GM18526 (cell line): ENCODE results near the gene KRCC1.

Experiments
- POLR2A ChIP-seq: IDR thresholded peaks from 3 replicates; pipeline ENCODE4 v1.6.1; 2011; ENCODE audit not compliant: insufficient read length; ENCODE audit errors: extremely low read depth

The KRCC1 gene

DNA sequence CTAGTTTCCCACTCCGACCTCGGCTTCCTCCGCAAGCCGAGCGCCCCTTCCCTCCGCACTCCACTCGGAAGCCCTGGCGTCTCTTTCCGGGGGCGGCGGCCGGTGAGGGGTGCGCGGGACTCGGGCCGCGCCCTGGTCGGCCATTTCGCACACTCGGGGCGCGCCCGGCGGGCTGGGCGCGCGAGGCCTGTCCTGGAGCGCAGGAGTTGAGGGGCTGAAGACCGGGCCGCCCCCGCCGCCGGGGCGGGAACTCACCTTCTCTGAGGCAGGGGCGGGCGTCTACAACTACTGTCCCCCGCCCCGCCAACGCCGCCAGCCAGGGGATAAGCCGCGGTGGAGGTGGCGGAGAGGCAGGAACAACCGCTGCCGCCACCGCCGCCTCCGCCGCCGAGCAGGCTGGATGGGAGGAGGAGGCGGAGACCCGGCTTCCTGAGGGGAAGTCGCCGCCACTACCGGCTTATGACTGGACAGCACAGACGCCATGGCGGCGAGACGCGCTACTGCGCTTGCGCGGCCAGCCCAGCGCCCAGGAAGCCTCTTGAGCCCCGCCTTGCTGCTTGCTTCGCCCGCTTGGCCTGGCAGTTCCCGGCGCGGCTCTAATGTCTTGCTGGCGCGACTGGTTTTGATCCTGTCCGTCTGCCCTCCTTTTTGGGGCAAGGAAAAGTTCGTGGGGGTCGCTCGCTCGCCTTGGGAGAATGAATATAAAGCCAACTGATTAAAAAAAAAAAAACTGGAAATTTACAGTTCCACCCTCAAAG, at the start of gene KRCC1:
TSS of gene KRCC1 (minus strand) at position 413 of the 758 bp plus-strand sequence. CDS start 27,220 bp downstream, outside the sequence.
- peak; percentile 93 for TF ChIP-seq POLR2A

DNA sequence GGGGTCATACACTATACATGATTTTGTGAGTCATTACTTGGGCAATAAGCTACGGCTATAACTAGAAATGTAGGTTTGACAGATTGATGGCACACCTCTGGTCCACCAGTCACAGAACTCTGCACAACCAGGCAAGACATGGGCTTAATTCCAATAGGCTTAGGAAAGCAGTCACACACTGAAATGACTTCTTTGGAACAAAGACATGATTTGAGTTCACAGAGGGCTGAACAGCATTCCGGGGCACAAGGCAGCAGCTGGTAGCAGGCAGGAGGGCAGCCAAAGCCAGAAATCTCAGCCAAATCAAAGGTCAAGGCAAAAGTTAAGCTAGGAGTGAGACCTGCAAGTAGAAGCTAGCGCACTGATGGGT, 44.9 kb upstream of the KRCC1 start:
- no peak for TF ChIP-seq POLR2A

DNA sequence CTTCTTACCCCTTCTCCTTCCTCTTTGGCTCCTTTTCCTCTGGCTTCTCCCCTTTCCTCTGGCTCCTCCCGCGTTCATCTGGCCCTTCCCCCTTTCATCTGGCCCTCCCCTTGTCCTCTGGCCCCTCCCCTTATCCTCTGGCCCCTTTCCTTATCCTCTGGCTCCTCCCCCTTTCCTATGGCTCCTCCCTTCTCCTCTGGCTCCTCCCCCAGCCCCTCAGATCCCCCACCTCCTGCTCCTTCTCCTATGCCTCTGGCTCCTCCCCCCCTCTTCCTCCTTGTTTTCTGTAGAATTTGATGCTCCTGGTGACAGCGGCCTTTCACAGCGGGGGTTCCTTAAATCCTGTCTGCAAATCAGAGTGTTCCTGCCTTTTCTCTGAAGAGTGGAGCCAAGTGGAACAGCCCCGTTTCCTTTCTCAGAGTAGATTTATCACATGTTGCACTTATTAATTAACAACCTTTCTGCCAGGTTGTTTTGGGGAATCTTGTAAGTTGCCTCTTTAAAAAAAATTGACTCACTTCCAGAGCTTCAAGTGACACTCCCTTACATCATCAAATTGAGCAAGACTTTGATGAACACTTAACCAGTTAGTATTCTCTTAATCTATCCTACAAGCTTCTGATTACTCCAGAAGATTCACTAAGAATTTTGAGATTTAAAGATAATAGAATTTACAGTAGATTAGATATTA, 44.4 kb upstream of the KRCC1 start:
- no peak for TF ChIP-seq POLR2A

DNA sequence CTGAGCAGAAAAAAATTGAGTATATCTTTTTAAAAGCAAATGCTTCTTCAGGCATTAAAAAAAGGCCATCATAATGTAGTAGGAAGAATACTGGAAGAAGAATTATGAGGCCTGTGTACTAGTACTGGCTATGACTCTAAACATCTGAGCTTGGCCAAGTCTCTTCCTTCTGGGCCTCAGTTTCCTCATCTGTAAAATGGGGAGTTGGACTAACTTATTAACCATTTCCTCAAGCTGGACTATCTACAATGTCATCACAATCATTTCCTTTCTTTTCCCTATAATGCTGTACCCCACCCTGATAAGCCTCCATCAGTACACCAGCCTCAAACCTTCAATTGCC, 42.9 kb upstream of the KRCC1 start:
- TF ChIP-seq POLR2A, result no peak

DNA sequence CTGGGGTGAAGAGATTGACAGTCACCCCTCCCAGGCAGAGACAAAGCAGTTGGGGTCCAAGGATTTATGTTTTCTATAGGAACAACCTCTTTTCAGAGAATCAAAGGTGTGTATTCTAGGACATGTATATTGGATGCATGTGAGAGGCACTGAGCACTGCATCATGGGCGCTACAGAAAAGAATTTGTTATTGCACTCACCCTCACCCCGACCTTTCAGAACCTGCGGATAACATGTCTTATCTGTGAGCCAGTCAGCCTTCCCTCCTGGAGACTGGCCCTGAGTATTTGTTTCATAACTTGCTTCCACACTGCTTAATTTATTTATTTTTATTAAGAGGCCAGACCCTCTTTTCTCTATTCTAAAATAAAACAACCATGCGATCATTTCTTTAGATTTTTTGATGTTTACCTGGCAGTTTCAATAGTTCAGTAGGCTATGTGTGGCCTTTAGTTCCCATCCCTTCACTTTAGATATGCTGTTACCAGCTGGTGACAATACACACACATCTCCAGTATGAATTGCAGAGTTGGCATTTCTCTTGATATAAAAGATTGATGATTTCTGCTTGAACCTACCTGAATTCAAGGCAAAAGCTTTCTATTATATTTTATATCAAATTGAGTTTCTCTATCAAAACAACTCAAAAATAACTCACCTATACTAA, 42.4 kb upstream of the KRCC1 start:
- TF ChIP-seq POLR2A, result no peak

DNA sequence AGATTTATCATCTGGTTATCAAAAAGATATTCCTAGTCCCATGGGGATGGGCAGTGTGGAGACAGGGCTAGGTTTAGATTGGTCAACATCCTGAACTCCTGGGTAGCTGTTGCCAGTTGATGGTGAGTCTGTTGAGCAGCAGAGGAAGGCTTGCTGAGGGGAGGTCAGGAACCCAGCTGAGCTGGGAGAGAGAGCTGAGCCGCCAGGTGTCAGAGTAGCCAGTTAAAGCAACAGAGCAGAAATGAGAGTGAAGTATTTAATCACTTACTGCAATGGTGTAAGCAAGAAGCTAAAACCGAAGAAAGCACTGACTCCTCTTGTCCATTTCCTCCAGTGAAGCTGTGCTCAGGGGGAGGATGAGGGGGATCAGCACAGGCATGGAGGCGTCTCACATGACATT, 41.6 kb upstream of the KRCC1 start:
- no peak for TF ChIP-seq POLR2A

DNA sequence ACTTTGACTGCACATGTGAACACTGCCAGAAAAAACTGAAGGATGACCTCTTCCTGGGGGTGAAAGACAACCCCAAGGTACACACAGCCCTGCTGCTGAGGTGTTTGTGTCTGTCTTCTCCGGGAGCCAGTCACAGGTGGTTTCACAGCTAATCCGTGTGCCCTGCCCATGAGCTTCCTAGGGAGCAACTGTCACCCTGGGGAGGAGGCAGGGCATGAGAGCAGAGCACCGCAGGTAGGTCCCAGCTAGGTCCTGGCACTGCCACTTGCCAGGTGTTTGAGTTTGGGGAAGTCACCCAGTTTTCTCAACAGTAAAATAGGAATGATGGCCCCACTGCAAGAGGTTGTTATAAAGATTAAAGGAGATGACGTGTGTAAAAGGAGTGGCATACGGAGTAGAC, 41.1 kb upstream of the KRCC1 start:
- TF ChIP-seq POLR2A, result no peak

DNA sequence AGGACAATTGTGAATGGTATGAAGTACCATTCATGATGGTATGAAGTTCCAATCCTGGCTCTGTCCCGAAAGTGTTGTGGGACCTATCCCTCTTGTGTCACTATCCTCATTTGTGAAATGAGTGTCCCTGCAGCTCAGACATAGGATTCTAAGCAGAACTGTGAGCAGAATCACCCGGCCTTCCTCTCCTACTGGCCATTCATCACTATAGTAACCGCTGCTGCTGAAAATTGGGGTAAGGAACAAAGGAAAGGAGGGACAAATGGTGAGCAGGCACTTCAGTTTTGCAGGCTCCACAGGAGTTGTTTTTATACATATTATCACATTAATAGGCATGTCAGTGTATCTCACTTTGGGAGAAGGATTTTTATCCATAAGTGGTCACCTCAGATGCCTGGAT, 39.4 kb upstream of the KRCC1 start:
- TF ChIP-seq POLR2A, result no peak

DNA sequence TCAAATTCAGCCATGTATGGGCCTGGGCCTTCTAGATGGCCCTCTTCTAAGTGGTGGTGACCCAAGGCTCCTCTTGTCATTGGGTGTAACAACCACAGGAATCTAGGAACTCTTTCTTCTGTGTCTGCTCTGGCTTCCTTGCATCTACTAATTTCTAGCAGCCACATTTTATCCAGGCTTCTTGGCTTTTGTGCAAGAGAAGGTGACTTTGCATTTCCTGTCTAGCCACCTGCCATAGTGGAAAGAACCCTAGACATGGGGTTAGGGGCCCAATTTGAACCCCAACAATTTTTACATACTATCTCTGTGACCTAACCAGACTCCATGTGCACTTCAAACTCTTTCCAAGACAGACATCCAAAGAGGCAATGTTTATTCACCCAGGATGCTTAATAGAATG, 37.2 kb upstream of the KRCC1 start:
- TF ChIP-seq POLR2A, result no peak

DNA sequence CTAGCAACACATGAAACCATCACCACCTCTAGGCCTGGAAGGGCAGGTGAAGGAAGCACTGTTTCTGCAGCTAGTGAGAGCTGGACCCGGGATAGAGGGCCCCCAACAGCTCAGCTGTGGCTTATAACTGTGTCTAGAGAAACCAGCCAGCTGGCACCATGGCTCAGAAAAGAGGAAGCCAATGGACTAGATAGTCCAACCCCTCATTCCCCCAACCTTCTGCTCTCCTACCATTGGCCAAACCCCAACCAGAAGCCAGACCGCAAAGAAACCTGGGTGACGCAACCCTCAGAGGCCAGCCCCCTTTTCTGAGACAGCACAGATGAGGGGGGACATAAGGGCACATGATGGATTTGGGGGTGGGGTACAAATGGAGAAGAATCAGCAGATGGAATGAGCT, 36.4 kb upstream of the KRCC1 start:
- TF ChIP-seq POLR2A, result no peak

DNA sequence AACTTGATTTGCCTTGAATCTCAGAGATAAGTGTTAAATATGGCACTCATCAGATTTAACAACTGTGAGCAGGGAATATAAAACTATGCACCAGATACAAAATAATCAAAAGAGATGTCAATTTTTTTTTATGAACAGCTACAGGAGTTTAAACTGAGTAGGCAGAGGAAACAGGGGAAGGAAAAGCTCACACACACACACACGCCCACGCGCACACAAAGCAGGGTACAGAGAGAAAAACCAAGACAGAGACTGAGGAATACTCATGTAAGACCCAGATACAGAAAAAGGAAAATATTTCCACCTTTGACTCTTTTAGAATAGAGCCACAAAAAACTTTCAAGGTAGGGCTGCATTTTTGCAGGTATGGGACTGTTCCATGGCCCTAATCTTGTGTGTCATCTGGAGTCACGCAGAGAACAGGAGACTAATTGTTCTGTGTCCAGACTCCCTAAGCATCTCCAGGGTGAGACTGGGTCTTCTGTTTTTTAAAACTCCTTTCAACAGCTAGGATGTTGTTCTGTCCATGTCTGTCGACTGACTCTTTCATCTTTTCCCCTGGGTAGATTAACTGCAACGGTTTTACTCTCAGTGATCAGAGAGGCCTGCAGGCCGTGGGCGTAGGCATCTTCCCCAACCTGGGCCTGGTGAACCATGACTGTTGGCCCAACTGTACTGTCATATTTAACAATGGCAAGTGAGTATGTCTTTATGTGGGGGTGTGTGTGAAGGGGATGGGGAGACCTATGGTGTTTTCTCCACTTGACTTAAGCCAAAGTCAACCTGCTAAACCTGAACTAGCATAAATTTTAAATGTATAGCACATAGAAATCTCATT, 35.1 kb upstream of the KRCC1 start:
- no peak for TF ChIP-seq POLR2A

DNA sequence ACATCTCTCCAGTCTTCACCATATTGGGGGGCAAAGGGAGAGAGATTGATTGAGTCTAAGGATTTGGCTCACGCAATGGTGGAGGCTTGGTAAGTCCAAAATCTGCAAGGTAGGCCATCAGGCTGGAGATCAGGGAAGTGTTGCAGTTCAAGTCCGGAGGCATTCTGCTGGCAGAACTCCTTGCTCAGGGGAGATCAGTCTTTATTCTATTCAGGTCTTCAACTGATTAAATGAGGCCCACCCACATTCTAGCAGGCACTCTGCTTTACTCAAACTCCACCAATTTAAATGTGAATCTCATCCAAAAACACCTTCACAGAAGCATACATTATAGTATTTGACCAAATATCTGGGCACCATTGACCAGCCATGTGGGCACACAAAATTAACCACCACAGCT, 33.4 kb upstream of the KRCC1 start:
- no peak for TF ChIP-seq POLR2A

DNA sequence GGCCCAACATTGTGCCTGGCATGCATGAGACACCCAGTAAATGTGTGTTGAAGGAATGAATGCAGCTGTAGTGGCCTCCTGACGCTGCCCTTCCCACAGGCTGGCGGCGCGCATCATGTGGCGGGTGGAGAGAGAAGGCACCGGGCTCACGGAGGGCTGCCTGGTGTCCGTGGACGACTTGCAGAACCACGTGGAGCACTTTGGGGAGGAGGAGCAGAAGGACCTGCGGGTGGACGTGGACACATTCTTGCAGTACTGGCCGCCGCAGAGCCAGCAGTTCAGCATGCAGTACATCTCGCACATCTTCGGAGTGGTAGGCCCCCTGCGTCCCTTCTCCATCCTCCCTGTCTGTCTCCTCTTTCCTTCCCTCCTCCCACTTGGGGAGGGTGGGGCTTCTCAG, 32.2 kb upstream of the KRCC1 start:
- no peak for TF ChIP-seq POLR2A

DNA sequence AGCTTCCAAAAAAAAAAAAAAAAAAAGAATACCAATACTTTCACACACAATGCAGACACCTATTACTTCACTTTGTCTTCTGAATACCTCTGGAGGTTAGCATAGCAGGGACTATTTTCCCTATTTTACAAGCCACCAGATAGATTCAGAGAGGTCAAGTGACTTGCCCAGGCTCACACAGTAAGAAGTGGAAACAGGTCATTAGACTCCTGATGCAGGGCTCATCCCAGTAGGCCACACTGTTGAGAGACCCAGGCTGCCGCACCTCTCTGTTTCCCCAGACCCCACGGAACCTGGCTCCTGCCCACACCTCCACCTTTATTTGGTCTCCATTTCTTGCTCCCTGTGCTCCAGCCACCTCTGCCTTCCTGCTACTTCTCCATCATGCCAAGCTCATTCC, 31.5 kb upstream of the KRCC1 start:
- no peak for TF ChIP-seq POLR2A

DNA sequence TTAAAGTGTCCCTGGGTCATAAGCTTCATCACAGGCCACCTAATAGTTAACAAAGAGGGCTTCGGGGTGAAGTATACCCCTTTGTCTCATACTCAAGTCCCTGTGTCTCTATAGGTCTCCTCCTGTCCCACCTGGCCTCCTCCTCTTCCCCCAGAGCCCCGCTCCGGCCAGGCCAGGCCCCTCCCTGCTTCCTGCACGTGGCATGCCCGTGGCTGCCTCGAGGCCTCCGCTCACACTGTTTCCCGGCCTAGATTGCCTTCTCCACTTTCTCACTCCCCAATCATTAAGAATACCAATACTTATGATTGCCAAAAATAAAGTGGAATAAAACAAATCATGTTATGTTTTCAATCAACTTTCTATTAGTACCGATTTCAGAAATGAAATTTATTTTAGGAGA, 30.8 kb upstream of the KRCC1 start:
- no peak for TF ChIP-seq POLR2A
